Immature natural killer cell (primary cell): ENCODE measurements around the gene C1QA. TPM values are rescaled to one million over a fixed set of nuclear protein-coding genes. Genes with fewer than 3 reads are reported as not detected.
"Not testable (repeated sequence)": the region's sequence is repeated elsewhere in the genome, so short reads cannot be mapped to it uniquely, and the experiment has no call there.

Experiments
- DNase-seq, 3 donors: peaks; one replicate each; pipeline ENCODE4 v3.0.0; 2022; ENCODE audit warnings: mixed read lengths in 1 of 3
- H3K27ac Mint-ChIP-seq, 6 donors: one replicate each; pipeline ENCODE4 v1.8.0; 2020; ENCODE audit warnings: mixed read lengths in 6 of 6, mild to moderate bottlenecking in 5 of 6, inconsistent platforms in 4 of 6, moderate library complexity in 3 of 6
- H3K27me3 Mint-ChIP-seq, 3 donors: one replicate each; pipeline ENCODE4 v1.8.0; 2020 to 2021; ENCODE audit warnings: low read depth in 3 of 3, mild to moderate bottlenecking in 3 of 3, mixed read lengths in 3 of 3, moderate library complexity in 3 of 3, inconsistent platforms in 1 of 3
- H3K36me3 Mint-ChIP-seq, 3 donors: one replicate each; pipeline ENCODE4 v1.8.0; 2020; ENCODE audit warnings: mixed read lengths in 3 of 3, inconsistent platforms in 2 of 3, mild to moderate bottlenecking in 2 of 3
- H3K4me1 Mint-ChIP-seq, 2 donors: one replicate each; pipeline ENCODE4 v1.8.0; 2020; ENCODE audit warnings: inconsistent platforms in 2 of 2, mild to moderate bottlenecking in 2 of 2, mixed read lengths in 2 of 2, moderate library complexity in 1 of 2
- H3K4me3 Mint-ChIP-seq, 5 donors: one replicate each; pipeline ENCODE4 v1.8.0; 2020; ENCODE audit warnings: mild to moderate bottlenecking in 5 of 5, mixed read lengths in 5 of 5, inconsistent platforms in 3 of 5, moderate library complexity in 3 of 5
- H3K9me3 Mint-ChIP-seq, 6 donors: one replicate each; pipeline ENCODE4 v1.8.0; 2020; ENCODE audit warnings: mild to moderate bottlenecking in 6 of 6, mixed read lengths in 6 of 6, inconsistent platforms in 4 of 6, moderate library complexity in 3 of 6
- polyA plus RNA-seq, 3 donors: library from polyadenylated mRNA; unstranded; fragments of 300-500 nt; fragmentation: Illumina TruSeq; gene quantifications; one replicate each; pipeline ENCODE4 v1.2.3, GENCODE V29; 2021

Gene C1QA
- polyA plus RNA-seq, 3 donors from 2014 or later = not detected

DNA sequence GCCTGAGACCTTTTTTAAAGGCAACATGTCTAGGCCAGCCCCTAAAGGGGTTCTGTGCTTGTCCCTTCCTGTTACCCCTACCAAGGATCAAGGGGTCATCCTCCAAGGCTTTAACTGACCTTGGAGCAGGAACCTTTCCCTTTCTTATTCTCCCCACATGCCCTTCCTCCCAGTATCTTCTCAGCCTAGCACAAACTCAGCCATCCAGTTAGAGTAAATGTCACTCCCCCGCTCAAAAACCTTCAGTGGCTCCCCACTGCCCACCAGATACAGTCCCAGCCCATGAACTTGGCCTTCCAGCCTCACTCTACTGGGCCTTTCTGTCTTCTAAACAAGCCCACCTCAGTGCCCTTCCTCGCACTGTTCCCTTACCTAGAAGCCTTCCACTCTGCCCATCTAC is 25.5 kb downstream of the C1QA start:
- Mint-ChIP-seq H3K27ac (no peak overlapping the region), H3K27me3 (peaks cover 0 to 5% (median 0%) of the 10 kb centered on the region in 3 donors), H3K9me3 (no peaks in the 10 kb centered on the region), H3K4me3 (no peak overlapping the region), H3K36me3 (no peaks in the 10 kb centered on the region), H3K4me1 (no peaks in the 10 kb centered on the region)
- DNase-seq = no peak

DNA sequence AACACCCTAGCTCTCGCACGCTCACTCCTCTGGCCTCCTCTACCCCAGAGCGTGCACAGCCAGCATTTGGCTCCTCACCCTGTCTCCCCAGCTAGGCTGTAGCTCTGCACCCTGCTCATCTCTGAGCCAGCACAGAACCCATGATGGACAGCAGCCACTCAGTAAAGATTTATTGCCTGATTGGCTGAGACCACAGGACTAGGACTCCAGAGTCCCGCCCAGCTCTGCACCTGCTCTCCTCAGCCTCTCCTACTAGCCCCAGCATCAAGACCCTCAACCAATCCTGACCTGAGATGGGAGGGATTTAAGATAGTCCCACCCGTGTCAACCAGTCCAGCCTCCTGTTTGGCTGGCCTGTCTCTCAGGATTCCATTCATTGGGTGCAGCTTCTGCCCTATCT is 25.9 kb downstream of the C1QA start:
- H3K27ac Mint-ChIP-seq = no peak overlapping the region
- no peaks in the 10 kb centered on the region for H3K9me3 Mint-ChIP-seq
- peaks cover 0 to 5% (median 0%) of the 10 kb centered on the region in 3 donors for H3K27me3 Mint-ChIP-seq
- no peaks in the 10 kb centered on the region for H3K4me1 Mint-ChIP-seq
- no peak overlapping the region for H3K4me3 Mint-ChIP-seq
- H3K36me3 Mint-ChIP-seq = no peaks in the 10 kb centered on the region
- no peak for DNase-seq

DNA sequence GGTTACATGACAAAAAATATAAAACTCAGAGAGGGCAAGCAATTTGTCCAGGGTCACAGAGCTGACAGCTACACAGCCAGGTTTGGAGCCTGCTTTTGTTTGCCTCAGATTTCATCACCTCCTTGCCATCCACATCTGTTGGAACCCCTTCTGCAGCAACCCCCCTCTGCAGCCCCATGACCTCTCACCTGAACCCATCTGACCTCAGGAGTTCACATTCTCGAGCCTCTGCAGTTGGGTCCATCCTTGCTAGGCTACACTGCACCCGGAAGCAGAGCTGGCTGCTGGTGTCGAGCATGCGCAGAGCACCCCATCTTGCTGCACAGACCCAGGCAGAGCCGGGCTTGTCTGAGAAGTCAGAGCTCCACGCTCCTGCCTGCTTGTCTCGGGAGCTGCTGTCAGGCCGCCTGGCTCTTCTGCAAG is 26.6 kb downstream of the C1QA start:
- Mint-ChIP-seq H3K4me3 (no peak overlapping the region), H3K27me3 (peaks cover 0 to 4% (median 0%) of the 10 kb centered on the region in 3 donors), H3K27ac (no peak overlapping the region), H3K9me3 (no peaks in the 10 kb centered on the region), H3K4me1 (no peaks in the 10 kb centered on the region), H3K36me3 (no peaks in the 10 kb centered on the region)
- no peak for DNase-seq

DNA sequence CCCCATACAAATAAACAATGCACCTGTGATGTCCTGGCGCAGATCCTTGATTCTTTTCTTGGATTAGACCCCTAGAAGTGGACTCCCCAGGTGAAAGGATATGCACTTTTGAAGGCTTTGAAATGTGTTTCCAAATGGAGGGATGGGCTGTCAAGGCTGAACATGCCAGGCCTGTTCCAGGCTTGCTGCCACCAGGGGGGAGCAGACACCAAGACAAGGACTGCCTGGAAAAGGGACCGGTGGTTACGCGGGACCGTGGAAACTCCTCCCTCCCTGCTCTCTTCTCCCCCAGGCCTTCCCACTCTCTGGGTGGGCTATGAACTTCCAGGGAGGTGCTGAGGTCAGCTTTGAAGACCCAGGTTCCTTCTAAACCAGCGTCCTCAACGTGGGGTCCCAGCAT is 29.3 kb downstream of the C1QA start:
- Mint-ChIP-seq H3K27me3 (peaks cover 0 to 5% (median 2%) of the 10 kb centered on the region in 3 donors), H3K27ac (no peak overlapping the region), H3K9me3 (no peaks in the 10 kb centered on the region), H3K36me3 (no peaks in the 10 kb centered on the region), H3K4me1 (no peaks in the 10 kb centered on the region), H3K4me3 (no peak overlapping the region)
- no peak for DNase-seq

DNA sequence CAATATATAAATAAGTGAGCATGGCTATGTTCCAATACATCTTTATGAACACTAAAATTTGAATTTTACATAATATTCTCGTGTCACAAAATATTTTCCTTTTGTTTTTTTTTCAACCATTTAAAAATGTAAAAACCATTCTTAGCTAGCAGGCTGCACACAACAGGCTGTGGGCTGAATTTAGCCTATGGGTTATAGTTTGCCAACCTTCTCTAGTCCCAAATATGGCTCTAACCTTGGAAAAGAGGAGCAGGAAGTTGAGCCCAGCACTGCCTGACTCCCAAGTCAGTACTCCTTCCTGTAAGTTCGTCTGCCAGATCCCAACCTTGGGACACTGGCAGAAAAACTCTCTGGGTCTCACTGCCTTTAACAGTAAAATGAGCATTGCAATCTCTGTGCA is 30.0 kb downstream of the C1QA start:
- Mint-ChIP-seq H3K9me3 (no peaks in the 10 kb centered on the region), H3K27ac (no peak overlapping the region), H3K4me3 (no peak overlapping the region), H3K27me3 (peaks cover 0 to 8% (median 2%) of the 10 kb centered on the region in 3 donors), H3K36me3 (no peaks in the 10 kb centered on the region), H3K4me1 (no peaks in the 10 kb centered on the region)
- no peak for DNase-seq

GRCh38 chr1:22668840-22669239 is 32.4 kb downstream of the C1QA start:
- DNase-seq, H3K4me3 Mint-ChIP-seq, H3K27ac Mint-ChIP-seq, H3K27me3 Mint-ChIP-seq, H3K36me3 Mint-ChIP-seq, H3K9me3 Mint-ChIP-seq, H3K4me1 Mint-ChIP-seq: not testable (repeated sequence)

GRCh38 chr1:22670352-22670975 is 34.0 kb downstream of the C1QA start:
- Mint-ChIP-seq H3K4me1 (no peaks in the 10 kb centered on the region), H3K27ac (no peak overlapping the region), H3K9me3 (no peaks in the 10 kb centered on the region), H3K4me3 (no peak overlapping the region), H3K36me3 (no peaks in the 10 kb centered on the region), H3K27me3 (peaks cover 3 to 17% (median 10%) of the 10 kb centered on the region in 3 donors)
- DNase-seq = no peak

GRCh38 chr1:22671999-22672398 is 35.6 kb downstream of the C1QA start:
- DNase-seq = no peak
- no peak overlapping the region for H3K4me3 Mint-ChIP-seq
- peaks cover 3 to 17% (median 10%) of the 10 kb centered on the region in 3 donors for H3K27me3 Mint-ChIP-seq
- no peak overlapping the region for H3K27ac Mint-ChIP-seq
- H3K4me1 Mint-ChIP-seq = no peaks in the 10 kb centered on the region
- no peaks in the 10 kb centered on the region for H3K9me3 Mint-ChIP-seq
- H3K36me3 Mint-ChIP-seq = no peaks in the 10 kb centered on the region

DNA sequence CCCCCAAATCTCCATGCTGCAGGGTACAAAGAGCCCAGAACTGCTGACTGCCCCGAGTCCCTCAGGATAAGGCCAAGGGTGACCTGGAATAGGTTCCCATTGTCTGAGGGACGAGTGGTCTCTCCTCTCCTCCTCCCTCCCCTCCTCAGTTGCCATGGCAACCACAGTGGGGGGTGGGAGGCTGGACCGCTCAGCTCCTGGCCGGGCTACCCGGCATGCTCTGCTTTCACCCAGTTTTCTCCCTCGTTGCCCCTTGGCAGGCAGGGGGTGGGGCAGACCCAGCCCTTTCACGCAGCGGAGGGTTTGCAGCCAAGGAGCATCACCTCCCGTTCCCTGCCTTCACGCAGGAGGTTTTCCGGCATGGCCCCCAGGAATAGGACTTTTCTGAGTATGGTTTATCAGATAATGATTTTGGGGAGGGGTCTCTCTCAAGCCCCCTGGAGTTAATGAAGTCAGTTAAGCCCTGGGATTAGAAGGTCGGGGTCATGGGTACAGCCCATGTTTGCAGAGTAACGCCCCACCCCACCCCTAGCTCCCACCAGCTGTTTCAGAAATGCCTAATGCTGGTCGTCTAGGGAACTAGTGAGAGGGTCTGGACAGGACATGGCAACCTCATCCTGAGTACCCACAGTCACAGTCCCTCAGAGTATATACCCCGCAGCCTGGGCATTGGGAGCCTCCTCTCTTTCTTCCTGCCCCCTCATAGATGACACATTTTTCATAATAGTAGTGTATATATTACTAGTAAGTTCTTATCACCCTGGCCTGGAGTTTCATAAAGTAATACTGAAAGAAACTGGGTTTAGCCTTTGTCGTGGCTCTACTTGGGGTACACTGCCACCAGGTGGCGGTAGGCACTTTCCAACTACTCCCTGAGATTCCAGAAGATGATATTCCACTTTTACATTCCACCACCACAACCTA is 37.3 kb downstream of the C1QA start:
- Mint-ChIP-seq H3K4me1 (no peaks in the 10 kb centered on the region), H3K4me3 (no peak overlapping the region), H3K36me3 (no peaks in the 10 kb centered on the region), H3K27me3 (peaks cover 4 to 17% (median 10%) of the 10 kb centered on the region in 3 donors), H3K9me3 (no peaks in the 10 kb centered on the region), H3K27ac (no peak overlapping the region)
- no peak for DNase-seq

DNA sequence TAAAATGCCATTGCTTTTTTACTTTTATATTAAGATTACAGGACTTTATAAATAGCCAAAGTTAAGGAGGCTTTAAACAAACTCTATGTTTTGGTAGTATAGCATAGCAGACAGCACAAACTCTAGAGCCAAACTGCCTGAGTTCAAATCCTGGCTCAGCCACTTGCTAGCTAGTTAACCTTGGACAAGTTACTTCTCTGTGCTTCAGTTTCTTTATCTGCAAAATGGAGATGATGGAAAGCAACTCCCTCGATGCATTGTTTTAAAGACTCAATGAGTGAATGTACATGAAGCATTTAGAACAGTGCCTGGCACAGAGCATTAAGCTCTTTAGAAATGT is 38.0 kb downstream of the C1QA start:
- Mint-ChIP-seq H3K27me3 (peaks cover 4 to 17% (median 10%) of the 10 kb centered on the region in 3 donors), H3K36me3 (no peaks in the 10 kb centered on the region), H3K9me3 (no peaks in the 10 kb centered on the region)

DNA sequence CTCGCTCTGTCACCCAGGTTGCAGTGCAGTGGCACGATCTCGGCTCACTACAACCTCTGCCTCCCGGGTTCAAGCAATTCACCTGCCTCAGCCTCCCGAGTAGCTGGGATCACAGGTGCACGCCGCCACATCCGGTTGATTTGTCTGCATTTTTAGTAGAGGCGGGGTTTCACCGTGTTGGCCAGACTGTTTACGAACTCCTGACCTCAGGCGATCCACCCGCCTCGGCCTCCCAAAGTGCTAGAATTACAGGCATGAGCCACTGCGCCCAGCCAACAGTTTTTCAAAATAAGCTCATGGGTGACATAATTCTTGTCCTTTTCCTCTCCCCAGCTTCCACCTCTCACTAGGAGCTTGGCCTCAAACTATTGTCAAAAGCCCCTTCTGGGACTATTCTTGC is 39.7 kb downstream of the C1QA start:
- not testable (repeated sequence) for H3K4me3 Mint-ChIP-seq, H3K27ac Mint-ChIP-seq

More for the DNA sequence above, 38.0 kb downstream of the C1QA start:
- no peak for DNase-seq
- no peaks in the 10 kb centered on the region for H3K4me1 Mint-ChIP-seq
- H3K27ac Mint-ChIP-seq = no peak overlapping the region
- no peak overlapping the region for H3K4me3 Mint-ChIP-seq

GRCh38 chr1:22676916-22677583 is 40.6 kb downstream of the C1QA start:
- H3K4me3 Mint-ChIP-seq = no peak overlapping the region
- H3K36me3 Mint-ChIP-seq = no peaks in the 10 kb centered on the region
- peaks cover 2 to 18% (median 6%) of the 10 kb centered on the region in 3 donors for H3K27me3 Mint-ChIP-seq
- H3K4me1 Mint-ChIP-seq = no peaks in the 10 kb centered on the region
- no peak for DNase-seq
- H3K9me3 Mint-ChIP-seq = no peaks in the 10 kb centered on the region
- H3K27ac Mint-ChIP-seq = no peak overlapping the region

More for the DNA sequence above, 39.7 kb downstream of the C1QA start:
- H3K27me3 Mint-ChIP-seq = peaks cover 4 to 18% (median 6%) of the 10 kb centered on the region in 3 donors
- H3K9me3 Mint-ChIP-seq, H3K4me1 Mint-ChIP-seq, DNase-seq, H3K36me3 Mint-ChIP-seq: not testable (repeated sequence)

GRCh38 chr1:22677931-22678896 is 41.8 kb downstream of the C1QA start:
- H3K9me3 Mint-ChIP-seq = no peaks in the 10 kb centered on the region
- H3K36me3 Mint-ChIP-seq = no peaks in the 10 kb centered on the region
- no peaks in the 10 kb centered on the region for H3K4me1 Mint-ChIP-seq
- H3K4me3 Mint-ChIP-seq = no peak overlapping the region
- no peak overlapping the region for H3K27ac Mint-ChIP-seq
- DNase-seq = no peak
- H3K27me3 Mint-ChIP-seq = peaks cover 2 to 16% (median 3%) of the 10 kb centered on the region in 3 donors
